Measurements from ENCODE around the gene SLC7A1. TPM values are rescaled to one million over a fixed set of nuclear protein-coding genes. Genes with fewer than 3 reads are reported as not detected.

The SLC7A1 gene
- total and polyA plus RNA-seq, 10 donors, result 2.2 to 53.8 (median 20.6) TPM

DNA sequence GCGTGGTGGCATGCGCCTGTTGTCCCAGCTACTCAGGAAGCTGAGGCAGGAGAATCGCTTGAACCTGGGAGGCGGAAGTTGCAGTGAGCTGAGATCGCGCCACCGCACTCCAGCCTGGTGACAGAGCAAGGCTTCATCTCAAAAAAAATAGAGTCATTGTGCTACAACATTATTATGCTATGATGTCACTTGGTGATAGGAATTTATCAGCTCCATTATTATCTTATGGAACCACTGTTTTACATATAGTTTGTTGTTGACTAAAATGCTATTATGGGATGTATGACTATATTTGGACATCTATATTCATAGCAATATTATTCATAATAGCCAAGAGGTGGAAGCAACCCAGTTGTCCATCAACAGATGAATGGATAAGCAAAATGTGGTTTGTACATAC is 26.4 kb upstream of the SLC7A1 start:
- DNase-seq, result no peak
- intact Hi-C loops (cut with DNase I; ENCODE audit: low total_unique reads), result no loop called here
- H3K27ac ChIP-seq, result no peak overlapping the region
- no peaks in the 10 kb centered on the region for H3K36me3 ChIP-seq
- peaks cover 0 to 12% (median 0%) of the 10 kb centered on the region in 8 donors for H3K9me3 ChIP-seq
- no peak for TF ChIP-seq POLR2A (IDR thresholded peaks at IDR 0.05)
- WGBS, 5 donors, result 89 to 98% (median 97%) methylated on average over 7 of the region's 7 CpGs
- H3K4me1 ChIP-seq, result no peaks in the 10 kb centered on the region
- peaks cover 0 to 12% (median 0%) of the 10 kb centered on the region in 7 donors for H3K27me3 ChIP-seq (replicated peaks in 1 of 7)
- H3K4me3 ChIP-seq, result no peak overlapping the region

- peaks cover 0 to 12% (median 0%) of the 10 kb centered on the region in 7 donors for H3K27me3 ChIP-seq (replicated peaks in 1 of 7)
- H3K4me1 ChIP-seq, result no peaks in the 10 kb centered on the region
- TF ChIP-seq CTCF (IDR thresholded peaks at IDR 0.05 in 8 of 11, conservative IDR thresholded peaks at IDR 0.05 in 3 of 11), result no peak
- TF ChIP-seq POLR2AphosphoS5 (IDR thresholded peaks at IDR 0.05), result no peak
- no peak for TF ChIP-seq POLR2A (IDR thresholded peaks at IDR 0.05)
- intact Hi-C loops (cut with DNase I; ENCODE audit: low total_unique reads), result no loop called here
- no peaks in the 10 kb centered on the region for H3K36me3 ChIP-seq
- H3K9me3 ChIP-seq, result peaks cover 0 to 12% (median 0%) of the 10 kb centered on the region in 8 donors
- WGBS, 5 donors, result 83 to 94% (median 91%) methylated on average over 4 of the region's 4 CpGs
- H3K4me3 ChIP-seq, result no peak overlapping the region
- no peak for DNase-seq
- H3K27ac ChIP-seq, result no peak overlapping the region
Observed at GRCh38 chr13:29621051-29621800, 25.7 kb upstream of the SLC7A1 start.

GRCh38 chr13:29619995-29620394 is 24.5 kb upstream of the SLC7A1 start:
- intact Hi-C loops (cut with DNase I; ENCODE audit: low total_unique reads), result no loop called here
- no peak overlapping the region for H3K4me3 ChIP-seq
- peaks cover 0 to 17% (median 0%) of the 10 kb centered on the region in 8 donors for H3K9me3 ChIP-seq
- no peak for DNase-seq
- H3K27me3 ChIP-seq (replicated peaks in 1 of 7), result peaks cover 0 to 9% (median 0%) of the 10 kb centered on the region in 7 donors
- no peak for TF ChIP-seq CTCF (IDR thresholded peaks at IDR 0.05 in 8 of 11, conservative IDR thresholded peaks at IDR 0.05 in 3 of 11)
- TF ChIP-seq POLR2AphosphoS5 (IDR thresholded peaks at IDR 0.05), result no peak
- no peak for TF ChIP-seq POLR2A (IDR thresholded peaks at IDR 0.05)
- no peaks in the 10 kb centered on the region for H3K36me3 ChIP-seq
- H3K27ac ChIP-seq, result no peak overlapping the region
- no peaks in the 10 kb centered on the region for H3K4me1 ChIP-seq

DNA sequence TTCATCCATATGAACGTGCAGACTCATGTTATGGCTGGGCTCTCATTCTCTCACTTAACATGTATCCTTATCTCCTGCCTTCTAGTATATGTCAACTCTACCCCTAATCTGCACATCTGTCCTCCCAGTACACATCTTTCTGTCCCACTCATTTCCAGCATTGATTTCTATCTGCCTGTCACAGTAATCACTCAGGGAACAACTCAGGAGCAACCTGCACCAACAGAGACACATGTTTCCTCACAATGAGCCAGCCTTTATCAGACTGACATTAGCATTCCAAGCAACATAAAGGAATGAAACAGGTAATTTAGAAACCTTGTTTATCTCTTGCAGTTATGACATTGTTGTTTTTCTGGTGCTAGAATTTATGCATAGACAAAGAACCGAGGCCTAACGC is 17.6 kb upstream of the SLC7A1 start:
- Histone ChIP-seq H3K9me3 (peaks cover 0 to 15% (median 3%) of the 10 kb centered on the region in 8 donors), H3K4me1 (no peaks in the 10 kb centered on the region), H3K36me3 (no peaks in the 10 kb centered on the region), H3K4me3 (no peak overlapping the region), H3K27me3 (replicated peaks in 1 of 7) (peaks cover 0 to 12% (median 0%) of the 10 kb centered on the region in 7 donors), H3K27ac (no peak overlapping the region)
- WGBS, 5 donors, result 86 to 96% (median 90%) methylated on average over 3 of the region's 3 CpGs
- intact Hi-C loops (cut with DNase I; ENCODE audit: low total_unique reads), result no loop called here
- TF ChIP-seq CTCF (IDR thresholded peaks at IDR 0.05 in 8 of 11, conservative IDR thresholded peaks at IDR 0.05 in 3 of 11) (no peak), POLR2A (IDR thresholded peaks at IDR 0.05) (no peak), POLR2AphosphoS5 (IDR thresholded peaks at IDR 0.05) (no peak)
- no peak for DNase-seq

Data from spleen (tissue), 11 donors.